Neuronal stem cell (in vitro differentiated cells): Measurements from ENCODE around the gene DRD5.

Experiments used
- DNase-seq: peaks from one replicate; pipeline ENCODE4 v3.0.0-alpha.2; 2013; ENCODE audit warnings: low spot score
- H2AFZ ChIP-seq: one replicate; pipeline ENCODE4 v1.6.1; 2013; ENCODE audit warnings: mild to moderate bottlenecking, low read length, inconsistent platforms
- H2AK5ac ChIP-seq: 2 replicates; pipeline ENCODE4 v1.6.1; 2013; ENCODE audit warnings: low read depth, mild to moderate bottlenecking, inconsistent platforms, low read length, moderate library complexity, mixed read lengths
- H2BK120ac ChIP-seq: 2 replicates; pipeline ENCODE4 v1.6.1; 2013; ENCODE audit warnings: low read depth, mild to moderate bottlenecking, inconsistent platforms, low read length, moderate library complexity, mixed read lengths
- H2BK12ac ChIP-seq: one replicate; pipeline ENCODE4 v1.6.1; 2013; ENCODE audit warnings: low read length, inconsistent platforms
- H2BK15ac ChIP-seq: 2 replicates; pipeline ENCODE4 v1.6.1; 2013; ENCODE audit warnings: mild to moderate bottlenecking, low read length, inconsistent platforms, mixed read lengths
- H2BK5ac ChIP-seq: one replicate; pipeline ENCODE4 v1.6.1; 2013; ENCODE audit warnings: inconsistent platforms, mild to moderate bottlenecking, low read length, moderate library complexity
- H3K14ac ChIP-seq: one replicate; pipeline ENCODE4 v1.6.1; 2013; ENCODE audit warnings: low read length, inconsistent platforms
- H3K18ac ChIP-seq: 2 replicates; pipeline ENCODE4 v1.6.1; 2013; ENCODE audit warnings: low read length, inconsistent platforms
- H3K23ac ChIP-seq: 2 replicates; pipeline ENCODE4 v1.6.1; 2013; ENCODE audit warnings: low read depth, mild to moderate bottlenecking, mixed read lengths, low read length, inconsistent platforms; ENCODE audit not compliant: poor library complexity
- H3K27ac ChIP-seq: replicated peaks from 3 replicates; pipeline ENCODE4 v1.5.1; 2013; ENCODE audit warnings: low read length, inconsistent platforms
- H3K27me3 ChIP-seq, 3 experiments: 2 replicates each; pipeline ENCODE4 v1.6.1; 2013; ENCODE audit warnings: low read length in 3 of 3, mild to moderate bottlenecking in 2 of 3, inconsistent platforms in 1 of 3, low read depth in 1 of 3, mixed read lengths in 1 of 3, moderate library complexity in 1 of 3; ENCODE audit not compliant: control insufficient read depth in 3 of 3, insufficient read depth in 3 of 3
- H3K36me3 ChIP-seq, 2 donors: replicated peaks in 1 of 2; 2 replicates each; pipeline ENCODE4 v1.6.1; 2013; ENCODE audit warnings: low read length in 2 of 2; ENCODE audit not compliant: control insufficient read depth in 2 of 2, insufficient read depth in 2 of 2
- H3K4ac ChIP-seq: 2 replicates; pipeline ENCODE4 v1.6.1; 2013; ENCODE audit warnings: inconsistent platforms, mild to moderate bottlenecking, low read length, moderate library complexity
- H3K4me1 ChIP-seq, 2 donors: 1 replicate in 1 of 2; 2 replicates in 1 of 2; pipeline ENCODE4 v1.6.1; 2013; ENCODE audit warnings: low read length in 2 of 2, low read depth in 1 of 2; ENCODE audit not compliant: control insufficient read depth in 2 of 2, insufficient read depth in 1 of 2
- H3K4me2 ChIP-seq: one replicate; pipeline ENCODE4 v1.6.1; 2013; ENCODE audit warnings: mild to moderate bottlenecking, low read length, inconsistent platforms; ENCODE audit not compliant: insufficient read depth, poor library complexity, severe bottlenecking
- H3K4me3 ChIP-seq, 2 donors: 2 replicates each; pipeline ENCODE4 v1.5.1; 2013; ENCODE audit warnings: low read length in 2 of 2, mild to moderate bottlenecking in 2 of 2, inconsistent platforms in 1 of 2, moderate library complexity in 1 of 2
- H3K79me1 ChIP-seq: one replicate; pipeline ENCODE4 v1.6.1; 2013; ENCODE audit warnings: low read depth, mild to moderate bottlenecking, inconsistent platforms, low read length, moderate library complexity
- H3K9ac ChIP-seq: one replicate; pipeline ENCODE4 v1.6.1; 2013; ENCODE audit warnings: mild to moderate bottlenecking, low read depth, low read length, inconsistent platforms; ENCODE audit not compliant: poor library complexity
- H3K9me3 ChIP-seq, 2 donors: replicated peaks in 1 of 2; 2 replicates each; pipeline versions ENCODE3 to v1.6.1; 2013; ENCODE audit warnings: low read length in 2 of 2, mild to moderate bottlenecking in 2 of 2, inconsistent platforms in 1 of 2, low read depth in 1 of 2, mixed read lengths in 1 of 2, moderate library complexity in 1 of 2; ENCODE audit not compliant: control insufficient read depth in 2 of 2, insufficient read depth in 1 of 2
- H4K8ac ChIP-seq: one replicate; pipeline ENCODE4 v1.6.1; 2013; ENCODE audit warnings: low read depth, mild to moderate bottlenecking, inconsistent platforms, low read length, moderate library complexity
- H4K91ac ChIP-seq: one replicate; pipeline ENCODE4 v1.6.1; 2013; ENCODE audit warnings: low read length, low read depth, mild to moderate bottlenecking, inconsistent platforms; ENCODE audit not compliant: poor library complexity
- WGBS, 2 donors: extraction: QIAGEN DNeasy Blood & Tissue Kit; methylation state at CpG; one replicate each; pipeline ENCODE4 v1.1.7; 2013; ENCODE audit warnings: missing lambda C conversion rate in 2 of 2, mixed read lengths in 1 of 2; ENCODE audit not compliant: insufficient read length in 2 of 2, insufficient replicate concordance in 1 of 2; ENCODE audit errors: extremely low coverage in 2 of 2; 5-methylcytosine and 5-hydroxymethylcytosine counted together

Gene DRD5

DNA sequence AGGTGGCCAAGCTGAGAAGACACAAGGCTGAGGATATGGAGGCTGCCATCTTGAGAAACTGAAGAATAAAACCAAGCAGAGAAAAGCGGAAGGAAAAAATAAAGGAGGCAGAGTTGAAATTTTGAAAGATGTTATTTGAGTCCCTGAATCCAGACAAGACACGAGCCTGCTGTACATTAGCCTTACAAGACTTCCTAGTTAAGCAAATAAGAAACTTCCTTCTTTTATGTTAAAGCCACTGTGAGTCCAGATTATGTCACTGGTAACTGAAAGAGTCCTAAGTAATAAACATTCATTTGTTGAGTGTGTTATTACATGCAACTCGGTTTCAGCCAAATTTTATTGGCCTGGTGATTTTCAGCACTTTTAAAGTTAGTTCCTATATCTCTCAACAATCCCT is 30.4 kb downstream of the DRD5 start:
- DNase-seq = no peak
- Histone ChIP-seq H3K4me2 (no peak overlapping the region), H3K4me1 (no peaks in the 10 kb centered on the region), H2BK12ac (no peak overlapping the region), H2BK5ac (no peak overlapping the region), H2BK15ac (no peak overlapping the region), H3K4me3 (no peak overlapping the region), H2BK120ac (no peak overlapping the region), H3K9me3 (no peaks in the 10 kb centered on the region), H3K27me3 (no peaks in the 10 kb centered on the region), H3K4ac (no peak overlapping the region), H4K8ac (no peak overlapping the region), H3K79me1 (no peaks in the 10 kb centered on the region), H3K23ac (no peak overlapping the region), H3K9ac (no peak overlapping the region), H3K36me3 (no peaks in the 10 kb centered on the region), H4K91ac (no peak overlapping the region), H2AK5ac (no peak overlapping the region), H3K14ac (no peak overlapping the region), H3K18ac (no peak overlapping the region), H3K27ac (no peak overlapping the region), H2AFZ (no peak overlapping the region)
- no CpG with 5 or more reads among the region's 3 CpGs for WGBS, 2 donors

DNA sequence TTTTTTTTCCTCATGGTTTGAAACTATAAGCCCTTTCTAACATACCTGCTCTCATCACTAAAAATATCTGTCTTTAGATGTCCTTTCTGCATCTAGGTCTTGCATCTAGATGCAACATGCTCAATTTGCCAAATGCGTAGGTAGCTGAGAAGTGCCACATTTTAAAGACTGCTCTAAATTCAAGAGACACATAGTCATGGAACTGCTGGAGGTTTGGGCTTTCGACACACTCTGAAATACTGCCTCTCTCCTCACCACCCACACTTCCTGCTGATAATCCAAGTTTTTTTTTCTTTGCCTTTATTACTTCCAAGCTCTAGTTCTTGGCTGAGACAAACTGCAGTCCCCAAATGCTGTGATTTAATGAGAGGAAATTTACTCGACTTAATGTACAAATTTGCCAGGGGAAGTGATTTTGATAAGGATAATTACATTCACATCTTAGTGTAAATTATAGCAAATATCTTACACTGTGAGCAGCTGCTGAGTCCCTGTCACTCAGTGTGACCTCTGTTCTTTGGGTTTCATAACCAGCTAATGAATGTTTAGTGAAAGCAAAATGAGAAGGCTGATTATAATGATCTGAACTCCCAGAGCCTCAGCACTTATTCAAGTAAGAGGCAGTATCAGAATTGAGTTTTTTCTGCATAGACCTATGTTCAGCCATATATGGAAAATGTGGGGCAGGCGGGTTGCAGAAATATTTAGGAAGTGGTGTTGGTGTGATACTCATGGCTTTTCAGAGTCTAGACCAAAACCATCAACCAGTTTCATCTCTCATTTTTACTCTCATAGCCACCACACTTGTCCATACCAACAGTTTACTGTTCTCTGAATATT is 31.3 kb downstream of the DRD5 start:
- Histone ChIP-seq H3K9ac (no peak overlapping the region), H3K23ac (no peak overlapping the region)
- DNase-seq = no peak

GRCh38 chr4:9816285-9816684 is 34.9 kb downstream of the DRD5 start:
- no peaks in the 10 kb centered on the region for H3K27me3 ChIP-seq
- peaks cover 0 to 1% of the 10 kb centered on the region in 2 donors for H3K36me3 ChIP-seq
- H2BK120ac ChIP-seq = no peak overlapping the region
- H4K91ac ChIP-seq = no peak overlapping the region
- H3K14ac ChIP-seq = no peak overlapping the region
- H3K4me3 ChIP-seq = no peak overlapping the region
- H3K18ac ChIP-seq = no peak overlapping the region
- no CpG with 5 or more reads among the region's 3 CpGs for WGBS, 2 donors
- no peak overlapping the region for H2BK5ac ChIP-seq
- H3K27ac ChIP-seq = no peak overlapping the region
- no peak for DNase-seq
- H2BK12ac ChIP-seq = no peak overlapping the region
- no peak overlapping the region for H3K4me2 ChIP-seq
- H3K23ac ChIP-seq = no peak overlapping the region
- no peak overlapping the region for H3K4ac ChIP-seq
- peaks cover 0 to 1% of the 10 kb centered on the region in 2 donors for H3K4me1 ChIP-seq
- no peaks in the 10 kb centered on the region for H3K79me1 ChIP-seq
- no peaks in the 10 kb centered on the region for H3K9me3 ChIP-seq
- no peak overlapping the region for H2AK5ac ChIP-seq
- H2AFZ ChIP-seq = no peak overlapping the region
- H3K9ac ChIP-seq = no peak overlapping the region
- no peak overlapping the region for H2BK15ac ChIP-seq
- no peak overlapping the region for H4K8ac ChIP-seq

More for the DNA sequence above, 31.3 kb downstream of the DRD5 start:
- Histone ChIP-seq H2AK5ac (no peak overlapping the region), H3K4me3 (no peak overlapping the region), H3K9me3 (no peaks in the 10 kb centered on the region), H2AFZ (no peak overlapping the region), H3K14ac (no peak overlapping the region), H3K79me1 (no peaks in the 10 kb centered on the region), H2BK15ac (no peak overlapping the region), H2BK5ac (no peak overlapping the region), H4K91ac (no peak overlapping the region), H3K18ac (no peak overlapping the region), H2BK120ac (no peak overlapping the region), H2BK12ac (no peak overlapping the region), H3K27me3 (no peaks in the 10 kb centered on the region), H3K4me2 (no peak overlapping the region), H3K27ac (no peak overlapping the region), H3K4me1 (peaks cover 0 to under 1% of the 10 kb centered on the region in 2 donors), H4K8ac (no peak overlapping the region), H3K4ac (no peak overlapping the region), H3K36me3 (peaks cover 0 to under 1% of the 10 kb centered on the region in 2 donors)
- WGBS, 2 donors = no CpG with 5 or more reads among the region's 4 CpGs

DNA sequence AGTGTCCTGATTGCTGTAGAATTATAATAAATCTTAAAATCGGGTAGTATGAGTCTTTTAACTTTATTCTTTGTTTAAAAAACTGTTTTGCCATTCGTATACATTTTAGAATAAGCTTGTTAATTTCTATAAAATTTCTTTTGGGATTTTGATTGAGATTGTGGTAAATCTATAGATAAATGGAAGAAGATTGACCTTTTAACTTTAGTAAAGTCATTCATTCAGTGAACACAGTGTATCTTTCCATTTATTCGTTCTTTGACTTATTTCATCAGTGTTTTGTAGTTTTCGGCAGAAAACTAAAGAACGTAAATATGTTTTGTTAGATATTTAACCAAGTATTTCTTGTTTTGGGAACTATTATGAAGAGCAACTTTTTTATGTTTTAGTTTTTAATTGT is 38.9 kb downstream of the DRD5 start:
- Histone ChIP-seq H3K79me1 (no peaks in the 10 kb centered on the region), H3K4ac (no peak overlapping the region), H2AK5ac (no peak overlapping the region), H3K4me2 (no peak overlapping the region), H3K14ac (no peak overlapping the region), H4K91ac (no peak overlapping the region), H3K27me3 (no peaks in the 10 kb centered on the region), H2BK5ac (no peak overlapping the region), H3K18ac (no peak overlapping the region), H2AFZ (no peak overlapping the region), H2BK15ac (no peak overlapping the region), H2BK12ac (no peak overlapping the region), H3K9me3 (no peaks in the 10 kb centered on the region), H3K4me1 (peaks cover 0 to 1% of the 10 kb centered on the region in 2 donors), H2BK120ac (no peak overlapping the region), H4K8ac (no peak overlapping the region), H3K4me3 (no peak overlapping the region), H3K27ac (no peak overlapping the region), H3K23ac (no peak overlapping the region), H3K36me3 (peaks cover 0 to 1% of the 10 kb centered on the region in 2 donors), H3K9ac (no peak overlapping the region)
- no CpG with 5 or more reads among the region's 5 CpGs for WGBS, 2 donors
- DNase-seq = no peak
